Umbilical cord (tissue), 2 donors: ENCODE measurements around the gene CCS. TPM values are rescaled to one million over a fixed set of nuclear protein-coding genes. Genes with fewer than 3 reads are reported as not detected.
A peak's percentile ranks its signal among the peaks of the same experiment; 100 is the strongest.
"Not testable (repeated sequence)": the region's sequence is repeated elsewhere in the genome, so short reads cannot be mapped to it uniquely, and the experiment has no call there.

Experiments used
- DNase-seq: peaks from one replicate; pipeline ENCODE4 v3.0.0-alpha.2; 2015; ENCODE audit warnings: low spot score
- total RNA-seq: library from RNA; depleted of rRNA; stranded (reverse); fragments of >200 nt; gene quantifications from one replicate; pipeline ENCODE4 v1.2.3, GENCODE V29; 2014; ENCODE audit warnings: low replicate concordance; ENCODE audit not compliant: insufficient read depth

CCS gene
- total RNA-seq, 1 donor from 2014 or later, result 18.8 TPM

GRCh38 chr11:66591175-66591574 lies 1.8 kb upstream of the CCS start:
- DNase-seq, result no peak

DNA sequence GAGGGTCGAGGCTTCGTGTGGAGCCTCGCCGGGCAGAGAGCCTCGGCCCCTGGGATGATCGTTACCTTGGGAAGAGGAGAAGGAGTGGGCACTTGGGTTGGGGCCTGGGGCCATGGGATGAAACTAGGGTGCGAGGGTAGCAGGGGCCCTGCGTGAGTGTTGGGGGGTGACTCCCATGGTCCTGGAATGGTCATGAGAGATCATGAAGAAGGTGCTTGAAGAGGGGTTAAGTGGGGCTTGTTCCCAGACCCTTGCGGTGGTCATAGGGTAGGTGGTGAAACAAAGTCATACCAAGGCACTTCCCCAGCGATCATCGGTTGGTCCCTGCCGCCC lies 284 bp downstream of the CCS start:
- no peak for DNase-seq

DNA sequence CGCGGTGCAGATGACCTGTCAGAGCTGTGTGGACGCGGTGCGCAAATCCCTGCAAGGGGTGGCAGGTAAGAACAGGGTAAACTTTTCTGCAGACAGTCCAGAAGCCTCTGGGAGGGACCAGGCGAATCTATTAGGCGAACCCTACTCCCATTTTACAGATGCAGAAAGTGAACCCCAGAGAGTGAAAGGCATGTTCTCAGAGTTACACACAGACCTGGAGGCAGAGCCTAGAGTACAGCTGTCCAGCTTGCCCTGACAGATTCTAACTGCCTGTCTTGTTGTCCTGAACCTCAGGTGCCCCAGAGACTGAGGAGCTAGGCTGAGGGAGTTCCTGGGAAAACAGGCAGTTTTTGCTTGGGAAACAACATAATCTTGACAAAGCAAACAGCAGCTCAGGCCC lies 665 bp downstream of the CCS start:
- no peak for DNase-seq

DNA sequence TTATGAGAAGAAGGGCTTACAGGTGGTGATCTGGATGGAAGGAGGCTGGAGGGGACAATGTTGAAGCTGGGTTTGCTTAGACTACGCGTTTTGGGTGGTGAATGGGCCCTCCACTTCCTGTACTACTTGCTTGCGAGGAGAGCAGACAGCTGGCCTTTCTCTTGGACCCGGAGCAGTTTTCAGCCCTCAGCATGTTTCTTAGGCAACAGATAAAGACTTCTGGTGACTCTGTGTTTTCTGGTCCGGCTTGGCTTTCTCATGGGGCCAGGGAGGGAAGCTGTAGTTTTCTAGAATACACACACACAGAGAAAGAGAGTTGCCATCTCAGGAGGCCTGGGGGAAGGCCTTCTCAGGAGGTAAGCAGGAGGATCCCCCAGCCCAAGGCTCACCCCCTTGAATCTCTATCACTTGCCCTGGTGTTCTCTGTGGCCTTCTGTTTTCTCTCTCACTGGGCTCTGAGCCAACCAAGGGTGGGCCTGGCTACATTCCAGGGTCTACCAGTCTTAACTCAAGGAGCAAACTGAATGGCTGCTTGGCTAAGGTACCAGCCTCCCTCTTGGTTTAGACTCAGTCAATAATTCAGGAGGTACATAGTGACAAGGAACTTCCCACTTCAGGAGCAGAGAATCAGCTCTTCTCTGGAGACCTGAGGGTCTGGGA lies 2.4 kb downstream of the CCS start:
- peak; percentile 89 for DNase-seq

DNA sequence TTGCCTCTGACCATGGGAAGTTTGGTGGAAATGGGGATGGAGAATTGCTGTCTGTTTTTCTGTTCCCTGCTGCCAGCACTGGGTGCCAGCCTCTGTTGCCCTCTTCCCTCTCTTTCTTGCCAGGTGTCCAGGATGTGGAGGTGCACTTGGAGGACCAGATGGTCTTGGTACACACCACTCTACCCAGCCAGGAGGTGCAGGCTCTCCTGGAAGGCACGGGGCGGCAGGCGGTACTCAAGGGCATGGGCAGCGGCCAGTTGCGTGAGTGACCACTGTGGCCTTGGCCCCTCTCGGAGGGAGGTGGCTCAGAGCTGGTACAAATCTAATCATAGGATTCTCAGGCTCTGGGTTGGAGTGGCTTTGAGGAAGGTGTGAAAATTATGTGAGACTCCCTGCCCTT lies 6.0 kb downstream of the CCS start:
- DNase-seq, result no peak

GRCh38 chr11:66600219-66600618 lies 7.2 kb downstream of the CCS start:
- DNase-seq, result no peak

GRCh38 chr11:66600631-66601233 lies 7.7 kb downstream of the CCS start:
- no peak for DNase-seq

DNA sequence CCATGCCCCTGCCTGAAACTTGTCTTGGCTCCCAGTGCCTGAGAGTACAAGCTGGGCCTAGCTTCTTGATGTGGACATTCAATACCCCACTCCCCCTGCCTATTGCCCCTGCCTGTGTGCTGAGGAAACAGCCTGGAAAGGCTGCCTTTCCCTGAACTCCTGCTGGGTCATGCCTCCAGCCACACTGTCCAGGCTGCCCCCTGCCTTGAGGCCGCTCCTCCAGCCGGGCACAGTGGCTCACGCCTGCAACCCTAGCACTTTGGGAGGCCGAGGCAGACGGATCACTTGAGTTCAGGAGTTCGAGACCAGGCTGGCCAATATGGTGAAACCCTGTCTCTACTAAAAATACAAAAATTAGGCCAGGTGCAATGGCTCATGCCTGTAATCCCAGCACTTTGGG lies 10.1 kb downstream of the CCS start:
- DNase-seq, result no peak

DNA sequence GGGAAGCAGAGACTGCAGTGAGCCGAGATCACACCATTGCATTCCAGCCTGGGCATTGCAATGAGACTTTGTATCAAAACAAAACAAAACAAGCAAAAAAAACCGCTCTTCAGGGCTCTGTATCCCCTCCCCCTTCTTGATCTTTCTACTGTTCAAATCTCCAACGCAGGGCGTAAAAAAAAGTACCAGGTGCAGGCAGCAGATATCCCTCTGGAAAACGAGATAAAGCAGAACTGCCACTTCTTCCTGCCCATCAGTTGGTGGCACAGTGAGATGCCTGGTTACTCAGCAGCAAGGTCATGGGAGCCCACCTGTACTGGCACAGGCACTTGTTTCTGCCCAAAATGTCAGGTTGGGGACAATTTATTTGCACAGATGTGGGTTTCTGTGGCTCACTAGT lies 11.2 kb downstream of the CCS start:
- DNase-seq, result no peak

GRCh38 chr11:66606608-66607007 lies 13.6 kb downstream of the CCS start:
- not testable (repeated sequence) for DNase-seq

DNA sequence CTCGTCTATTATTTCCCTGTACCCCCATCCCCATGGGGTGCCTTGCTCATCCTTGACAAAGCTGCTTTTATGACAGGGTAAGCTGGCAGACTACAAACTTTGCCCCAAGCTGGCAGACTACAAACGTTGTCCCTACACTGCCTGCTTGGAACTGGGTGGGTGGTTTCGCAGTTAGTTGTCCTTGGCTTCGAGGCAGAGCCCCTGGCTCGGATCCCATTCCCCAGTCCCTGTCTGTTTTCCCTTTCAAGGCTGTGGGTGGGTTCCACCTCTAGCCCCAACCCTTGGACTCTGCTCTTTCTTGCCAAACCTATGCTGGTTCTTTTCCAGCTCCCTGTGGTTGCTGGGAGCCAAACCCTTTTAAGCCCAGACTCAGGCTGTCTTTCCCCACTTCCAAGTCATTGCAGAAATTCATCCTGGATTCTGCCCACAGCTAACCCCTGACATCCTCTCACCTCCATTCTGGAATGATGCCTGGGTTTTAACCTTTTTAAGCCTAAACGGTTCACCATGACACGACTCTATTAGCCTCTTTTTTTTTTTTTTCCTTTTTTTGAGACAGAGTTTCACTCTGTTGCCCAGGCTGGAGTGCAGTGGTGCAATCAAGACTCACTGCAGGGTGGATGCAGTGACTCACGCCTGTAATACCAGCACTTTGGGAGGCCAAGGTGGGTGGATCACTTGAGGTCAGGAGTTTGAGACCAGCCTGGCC lies 14.3 kb downstream of the CCS start:
- DNase-seq, result peak; percentile 86

- no peak for DNase-seq
Measured at GRCh38 chr11:66609721-66610617, 17.0 kb downstream of the CCS start.

- DNase-seq, result no peak
Measured at GRCh38 chr11:66612458-66612857, 19.5 kb downstream of the CCS start.

- DNase-seq, result no peak
Measured at GRCh38 chr11:66614073-66614472, 21.1 kb downstream of the CCS start.

- DNase-seq, result peak; percentile 100
Measured at GRCh38 chr11:66616379-66617154, 23.6 kb downstream of the CCS start, which contains the start of gene RBM14. RBM14 (plus strand) TSS chr11:66616630; CDS start chr11:66616721, 91 bp downstream.

DNA sequence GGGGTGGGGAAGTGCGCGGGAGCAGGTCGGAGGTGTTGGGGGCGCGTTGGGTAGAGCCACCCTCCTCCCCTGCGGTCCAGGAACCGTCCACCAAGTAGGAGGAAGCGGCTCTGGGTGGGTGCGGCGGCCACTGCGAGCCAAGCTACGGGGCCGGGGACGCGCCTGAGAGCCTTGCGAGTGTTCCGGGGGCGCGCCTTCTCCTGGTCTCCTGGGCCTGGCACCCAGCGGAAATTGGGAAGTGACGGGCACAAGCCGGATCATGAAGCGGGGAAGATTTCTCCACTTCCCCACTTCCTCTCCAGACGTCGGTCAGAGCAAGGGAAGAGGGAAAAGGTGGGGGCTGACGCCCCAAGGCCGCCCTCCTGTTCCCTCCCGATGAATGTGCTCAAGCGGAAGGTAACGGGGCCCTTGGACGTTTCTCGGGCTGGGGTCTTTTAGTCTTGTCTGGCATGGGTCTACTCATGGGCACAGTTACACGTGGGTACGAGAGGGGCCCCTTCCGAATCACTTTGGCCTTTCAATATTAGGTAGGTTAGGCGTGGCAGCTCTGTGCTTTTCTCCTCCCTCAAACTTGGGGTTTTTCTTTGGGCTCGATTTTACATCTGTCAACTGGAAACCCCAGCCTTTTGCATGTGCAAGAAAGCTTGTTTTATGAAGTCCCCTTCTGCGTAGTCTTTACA lies 24.3 kb downstream of the CCS start:
- DNase-seq, result no peak

GRCh38 chr11:66619080-66619554 lies 26.1 kb downstream of the CCS start:
- peak; percentile 97 for DNase-seq

DNA sequence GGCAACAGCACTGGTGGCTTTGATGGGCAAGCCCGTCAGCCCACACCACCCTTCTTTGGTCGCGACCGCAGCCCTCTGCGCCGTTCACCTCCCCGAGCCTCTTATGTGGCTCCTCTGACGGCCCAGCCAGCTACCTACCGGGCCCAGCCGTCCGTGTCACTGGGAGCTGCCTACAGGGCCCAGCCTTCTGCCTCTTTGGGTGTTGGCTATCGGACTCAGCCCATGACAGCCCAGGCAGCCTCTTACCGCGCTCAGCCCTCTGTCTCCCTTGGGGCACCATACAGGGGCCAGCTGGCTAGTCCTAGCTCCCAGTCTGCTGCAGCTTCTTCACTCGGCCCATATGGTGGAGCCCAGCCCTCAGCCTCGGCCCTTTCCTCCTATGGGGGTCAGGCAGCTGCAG lies 31.5 kb downstream of the CCS start:
- DNase-seq, result no peak

GRCh38 chr11:66625041-66625751 lies 32.2 kb downstream of the CCS start:
- DNase-seq, result no peak

DNA sequence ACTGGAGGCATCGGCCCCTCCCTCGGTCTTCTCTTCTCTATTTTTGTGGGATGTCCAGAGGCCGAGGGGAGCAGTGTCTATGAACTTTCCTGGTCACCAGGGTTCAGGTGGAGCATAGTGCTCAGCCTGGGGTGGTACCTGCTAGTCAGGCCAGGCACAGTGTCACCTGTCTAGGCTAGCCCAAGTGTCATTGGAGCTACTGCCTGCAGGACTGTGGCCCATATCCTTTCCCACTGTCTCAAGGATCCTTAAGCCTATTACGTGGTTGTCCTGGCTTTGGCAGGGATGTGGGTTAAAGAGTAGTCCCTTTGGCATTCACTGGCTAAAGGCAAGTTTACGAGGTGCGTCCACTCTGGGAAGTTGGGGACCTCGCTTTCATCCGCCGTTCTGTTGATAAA lies 32.8 kb downstream of the CCS start:
- DNase-seq, result no peak
